Measurements from ENCODE around the gene ASF1B.
A peak's percentile ranks its signal among the peaks of the same experiment; 100 is the strongest.

ASF1B gene

GRCh38 chr19:14102756-14103155 is 33.6 kb downstream of the ASF1B start:
- H3K36me3 ChIP-seq, result peaks cover 98% of the 10 kb centered on the region
- no peaks in the 10 kb centered on the region for H3K27me3 ChIP-seq
- no peaks in the 10 kb centered on the region for H3K4me1 ChIP-seq (ENCODE audit: control insufficient read depth in 1 of 2, insufficient read depth in 1 of 2, low read depth in 1 of 2, low read length in 1 of 2)
- no peak overlapping the region for H3K4me3 ChIP-seq (ENCODE audit: low read depth in 1 of 2, low read length in 1 of 2)
- no peaks in the 10 kb centered on the region for H3K9me3 ChIP-seq
- TF ChIP-seq, protein P1, sequence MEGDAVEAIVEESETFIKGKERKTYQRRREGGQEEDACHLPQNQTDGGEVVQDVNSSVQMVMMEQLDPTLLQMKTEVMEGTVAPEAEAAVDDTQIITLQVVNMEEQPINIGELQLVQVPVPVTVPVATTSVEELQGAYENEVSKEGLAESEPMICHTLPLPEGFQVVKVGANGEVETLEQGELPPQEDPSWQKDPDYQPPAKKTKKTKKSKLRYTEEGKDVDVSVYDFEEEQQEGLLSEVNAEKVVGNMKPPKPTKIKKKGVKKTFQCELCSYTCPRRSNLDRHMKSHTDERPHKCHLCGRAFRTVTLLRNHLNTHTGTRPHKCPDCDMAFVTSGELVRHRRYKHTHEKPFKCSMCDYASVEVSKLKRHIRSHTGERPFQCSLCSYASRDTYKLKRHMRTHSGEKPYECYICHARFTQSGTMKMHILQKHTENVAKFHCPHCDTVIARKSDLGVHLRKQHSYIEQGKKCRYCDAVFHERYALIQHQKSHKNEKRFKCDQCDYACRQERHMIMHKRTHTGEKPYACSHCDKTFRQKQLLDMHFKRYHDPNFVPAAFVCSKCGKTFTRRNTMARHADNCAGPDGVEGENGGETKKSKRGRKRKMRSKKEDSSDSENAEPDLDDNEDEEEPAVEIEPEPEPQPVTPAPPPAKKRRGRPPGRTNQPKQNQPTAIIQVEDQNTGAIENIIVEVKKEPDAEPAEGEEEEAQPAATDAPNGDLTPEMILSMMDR (IDR thresholded peaks at IDR 0.05), result no peak
- no peak overlapping the region for H3K27ac ChIP-seq

- H3K4me3 ChIP-seq (ENCODE audit: low read depth in 1 of 2, low read length in 1 of 2), result no peak overlapping the region
- TF ChIP-seq, protein P1 (IDR thresholded peaks at IDR 0.05), result no peak
- H3K36me3 ChIP-seq, result peaks cover 98% of the 10 kb centered on the region
- no peaks in the 10 kb centered on the region for H3K9me3 ChIP-seq
- no peak overlapping the region for H3K27ac ChIP-seq
- H3K27me3 ChIP-seq, result no peaks in the 10 kb centered on the region
- no peaks in the 10 kb centered on the region for H3K4me1 ChIP-seq (ENCODE audit: control insufficient read depth in 1 of 2, insufficient read depth in 1 of 2, low read depth in 1 of 2, low read length in 1 of 2)
These were observed 34.2 kb downstream of the ASF1B start for GRCh38 chr19:14102102-14102696.

GRCh38 chr19:14101003-14101545 is 35.3 kb downstream of the ASF1B start:
- H3K4me1 ChIP-seq (ENCODE audit: control insufficient read depth in 1 of 2, insufficient read depth in 1 of 2, low read depth in 1 of 2, low read length in 1 of 2), result no peaks in the 10 kb centered on the region
- TF ChIP-seq, protein P1 (IDR thresholded peaks at IDR 0.05), result no peak
- H3K9me3 ChIP-seq, result no peaks in the 10 kb centered on the region
- no peak overlapping the region for H3K27ac ChIP-seq
- H3K36me3 ChIP-seq, result peaks cover 98% of the 10 kb centered on the region
- no peak overlapping the region for H3K4me3 ChIP-seq (ENCODE audit: low read depth in 1 of 2, low read length in 1 of 2)
- H3K27me3 ChIP-seq, result no peaks in the 10 kb centered on the region

DNA sequence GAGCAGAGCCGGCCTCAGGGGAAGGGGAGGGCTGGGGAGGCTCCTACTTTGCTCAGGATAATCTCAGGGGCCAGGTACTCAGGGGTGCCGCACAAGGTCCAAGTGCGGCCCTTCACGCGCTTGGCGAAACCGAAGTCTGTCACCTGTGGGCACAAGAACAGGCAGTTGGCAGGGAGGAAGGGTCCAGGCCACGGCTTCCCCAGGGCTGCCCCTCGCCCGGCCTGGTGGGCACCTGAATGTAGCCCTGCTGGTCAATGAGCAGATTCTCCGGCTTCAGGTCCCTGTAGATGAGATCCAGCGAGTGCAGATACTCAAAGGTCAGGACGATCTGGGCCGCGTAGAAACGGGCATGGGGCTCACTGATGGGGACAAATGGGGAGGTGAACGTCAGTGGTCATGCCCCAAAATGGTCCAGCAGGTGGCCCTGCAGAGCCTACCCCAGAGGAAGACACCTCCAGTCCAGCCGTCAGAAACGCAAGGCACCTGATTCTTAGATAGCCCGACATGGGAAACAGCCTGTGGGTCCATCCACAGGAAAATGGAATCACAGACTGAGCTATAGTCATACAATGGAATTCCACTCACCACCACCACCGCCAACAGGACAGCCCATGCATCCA is 38.7 kb downstream of the ASF1B start:
- H3K9me3 ChIP-seq, result no peaks in the 10 kb centered on the region
- no peaks in the 10 kb centered on the region for H3K4me1 ChIP-seq (ENCODE audit: control insufficient read depth in 1 of 2, insufficient read depth in 1 of 2, low read depth in 1 of 2, low read length in 1 of 2)
- TF ChIP-seq, protein P1 (IDR thresholded peaks at IDR 0.05), result peak; percentile 8
- H3K27me3 ChIP-seq, result no peaks in the 10 kb centered on the region
- peaks cover 92% of the 10 kb centered on the region for H3K36me3 ChIP-seq
- H3K4me3 ChIP-seq (ENCODE audit: low read depth in 1 of 2, low read length in 1 of 2), result no peak overlapping the region
- H3K27ac ChIP-seq, result no peak overlapping the region

GRCh38 chr19:14096272-14096992 is 40.0 kb downstream of the ASF1B start:
- Histone ChIP-seq H3K27me3 (no peaks in the 10 kb centered on the region), H3K27ac (no peak overlapping the region), H3K4me3 (ENCODE audit: low read depth in 1 of 2, low read length in 1 of 2) (no peak overlapping the region), H3K9me3 (no peaks in the 10 kb centered on the region), H3K36me3 (peaks cover 86% of the 10 kb centered on the region), H3K4me1 (ENCODE audit: control insufficient read depth in 1 of 2, insufficient read depth in 1 of 2, low read depth in 1 of 2, low read length in 1 of 2) (peaks cover 5 to 8% of the 10 kb centered on the region in 2 experiments)
- TF ChIP-seq, protein P1 (IDR thresholded peaks at IDR 0.05), result no peak
